ENCODE data around the gene PTPRCAP. TPM values are rescaled to one million over a fixed set of nuclear protein-coding genes. Genes with fewer than 3 reads are reported as not detected.

Gene PTPRCAP
- total and polyA plus RNA-seq, 9 of the 15 experiments (the other 6 are each of a cell fraction or from before 2014, with no cell fraction given), result 0.22 to 2.0 (median 1.1) TPM; not detected in 4

- TF ChIP-seq CLOCK (CRISPR knock-in tag; IDR thresholded peaks at IDR 0.05; ENCODE audit: borderline replicate concordance), result peak; percentile 97
- TF ChIP-seq TAL1 (IDR thresholded peaks at IDR 0.05), result no peak
- TF ChIP-seq WHSC1 (IDR thresholded peaks at IDR 0.05; ENCODE audit: low read length), result no peak
- TF ChIP-seq DLX4 (CRISPR knock-in tag; IDR thresholded peaks at IDR 0.05), result no peak
- TF ChIP-seq STAT6 (CRISPR knock-in tag; IDR thresholded peaks at IDR 0.05), result peak; percentile 83; the same call in 1 of the 2 replicates
- TF ChIP-seq NKRF (IDR thresholded peaks at IDR 0.05; ENCODE audit: borderline replicate concordance), result peak; percentile 98
- 0 out of 2 replicates have a peak, but pooled peaks have one; percentile 18 for TF ChIP-seq ZNF766 (CRISPR knock-in tag; conservative IDR thresholded peaks at IDR 0.05)
Measured at GRCh38 chr11:67391304-67392182, 45.9 kb downstream of the PTPRCAP start, which contains the start of gene RAD9A (continued).
